ENCODE measurements around the gene ANGPTL2. TPM values are rescaled to one million over a fixed set of nuclear protein-coding genes. Genes with fewer than 3 reads are reported as not detected.

The ANGPTL2 gene
- polyA plus RNA-seq, 2 of the 4 experiments (the other 2 are of a cell fraction), result 0.06 TPM; not detected in 1

DNA sequence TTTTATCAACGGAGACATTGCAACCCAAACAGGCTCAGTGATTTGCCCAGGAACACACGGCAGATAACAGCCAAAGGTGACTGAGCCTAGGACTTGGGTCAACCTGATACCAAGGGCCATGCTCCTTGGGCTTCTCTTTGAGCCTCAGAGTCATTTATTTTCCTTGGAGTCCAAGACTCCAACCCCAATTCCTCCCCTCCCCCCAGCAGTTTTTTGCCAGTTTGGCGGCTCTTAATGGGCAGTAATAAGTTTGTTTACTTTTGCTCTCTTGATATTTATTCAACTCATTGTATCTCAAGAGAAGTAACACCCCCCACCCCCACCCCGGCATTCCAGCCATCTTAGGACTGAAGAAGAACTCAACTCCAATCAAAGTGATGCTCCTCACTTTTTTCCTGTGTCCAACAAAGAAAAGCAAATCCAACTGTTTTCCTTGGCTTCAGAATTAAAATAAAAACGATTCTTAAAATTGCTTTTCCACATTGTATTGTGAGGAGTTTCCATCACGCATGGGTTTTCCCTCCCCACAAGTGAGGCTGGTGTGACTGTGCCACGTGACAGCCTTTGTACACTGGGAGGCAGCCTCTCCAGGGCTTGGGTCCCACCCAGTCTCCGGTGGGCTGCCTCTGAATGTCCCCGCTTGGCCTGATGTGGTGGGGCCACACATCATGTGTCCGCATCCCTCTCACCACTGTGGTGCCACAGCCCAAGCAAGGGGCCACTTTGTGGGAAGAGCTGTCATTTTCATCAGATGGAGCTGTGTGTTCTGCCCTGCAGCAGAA is 9.1 kb downstream of the ANGPTL2 start (continued):
- TF ChIP-seq TP53 (CRISPR knock-in tag; IDR thresholded peaks at IDR 0.05), result no peak
- TF ChIP-seq, protein P1, sequence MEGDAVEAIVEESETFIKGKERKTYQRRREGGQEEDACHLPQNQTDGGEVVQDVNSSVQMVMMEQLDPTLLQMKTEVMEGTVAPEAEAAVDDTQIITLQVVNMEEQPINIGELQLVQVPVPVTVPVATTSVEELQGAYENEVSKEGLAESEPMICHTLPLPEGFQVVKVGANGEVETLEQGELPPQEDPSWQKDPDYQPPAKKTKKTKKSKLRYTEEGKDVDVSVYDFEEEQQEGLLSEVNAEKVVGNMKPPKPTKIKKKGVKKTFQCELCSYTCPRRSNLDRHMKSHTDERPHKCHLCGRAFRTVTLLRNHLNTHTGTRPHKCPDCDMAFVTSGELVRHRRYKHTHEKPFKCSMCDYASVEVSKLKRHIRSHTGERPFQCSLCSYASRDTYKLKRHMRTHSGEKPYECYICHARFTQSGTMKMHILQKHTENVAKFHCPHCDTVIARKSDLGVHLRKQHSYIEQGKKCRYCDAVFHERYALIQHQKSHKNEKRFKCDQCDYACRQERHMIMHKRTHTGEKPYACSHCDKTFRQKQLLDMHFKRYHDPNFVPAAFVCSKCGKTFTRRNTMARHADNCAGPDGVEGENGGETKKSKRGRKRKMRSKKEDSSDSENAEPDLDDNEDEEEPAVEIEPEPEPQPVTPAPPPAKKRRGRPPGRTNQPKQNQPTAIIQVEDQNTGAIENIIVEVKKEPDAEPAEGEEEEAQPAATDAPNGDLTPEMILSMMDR (IDR thresholded peaks at IDR 0.05), result no peak

- FAIRE-seq (no peak), DNase-seq (ENCODE audit: low read depth in 1 of 2, low spot score in 1 of 2) (no peak), ATAC-seq (no peak)
- TF ChIP-seq CHD4 (IDR thresholded peaks at IDR 0.05; ENCODE audit: borderline replicate concordance) (no peak), EHMT2 (IDR thresholded peaks at IDR 0.05; ENCODE audit: low read depth) (no peak), HOXB5 (CRISPR knock-in tag; IDR thresholded peaks at IDR 0.05) (no peak), MAFK (IDR thresholded peaks at IDR 0.05; ENCODE audit: partially characterized antibody) (no peak), CBX8 (IDR thresholded peaks at IDR 0.05) (no peak), ATOH8 (CRISPR knock-in tag; IDR thresholded peaks at IDR 0.05; ENCODE audit: low read depth) (no peak), RCOR1 (IDR thresholded peaks at IDR 0.05; ENCODE audit: low read depth, low read length) (no peak), REST (IDR thresholded peaks at IDR 0.05) (no peak), TFCP2L1 (CRISPR knock-in tag; IDR thresholded peaks at IDR 0.05) (no peak), JUNB (IDR thresholded peaks at IDR 0.05) (no peak)
- no peak overlapping the region for H3K4me2 ChIP-seq
- no peaks in the 10 kb centered on the region for H3K9me3 ChIP-seq
- POLR2A ChIA-PET, result no interaction called here
- CTCF ChIA-PET, result interaction anchor here (1.4 kb wide), 1 partner anchor 18 kb away, joined by 3 read pairs; no protein-coding TSS in a partner anchor
- H3K27ac ChIP-seq, result no peak overlapping the region
- H3K4me1 ChIP-seq, result peaks cover 14% of the 10 kb centered on the region; the same call in 2 of the 3 replicates
- WGBS (ENCODE audit: missing lambda C conversion rate), result 93% methylated on average over 3 of the region's 3 CpGs
- no peak overlapping the region for H3K4me3 ChIP-seq
These were observed 9.7 kb downstream of the ANGPTL2 start for GRCh38 chr9:127112735-127113161.

- ATAC-seq (no peak; a peak in 1 of 6 replicates), DNase-seq (ENCODE audit: low read depth in 1 of 2, low spot score in 1 of 2) (no peak), FAIRE-seq (no peak)
- peaks cover 14% of the 10 kb centered on the region; the same call in 2 of the 3 replicates for H3K4me1 ChIP-seq
- CTCF ChIA-PET, result interaction anchor here (1.4 kb wide), 1 partner anchor 19 kb away, joined by 3 read pairs; no protein-coding TSS in a partner anchor
- 74% methylated on average over 7 of the region's 7 CpGs for WGBS (ENCODE audit: missing lambda C conversion rate)
- no peak overlapping the region for H3K27ac ChIP-seq
- no peak overlapping the region for H3K4me2 ChIP-seq
- POLR2A ChIA-PET, result no interaction called here
- no peak overlapping the region for H3K4me3 ChIP-seq
- TF ChIP-seq HOXB5 (CRISPR knock-in tag; IDR thresholded peaks at IDR 0.05) (no peak), TP53 (CRISPR knock-in tag; IDR thresholded peaks at IDR 0.05) (no peak), EP300 (IDR thresholded peaks at IDR 0.05) (no peak), RCOR1 (IDR thresholded peaks at IDR 0.05; ENCODE audit: low read depth, low read length) (no peak), RARB (CRISPR knock-in tag; IDR thresholded peaks at IDR 0.05) (no peak), ZFP36 (IDR thresholded peaks at IDR 0.05; ENCODE audit: borderline replicate concordance, partially characterized antibody) (no peak), JUN (IDR thresholded peaks at IDR 0.05) (no peak), ZC3H11A (IDR thresholded peaks at IDR 0.05) (no peak)
- TF ChIP-seq, protein P2, sequence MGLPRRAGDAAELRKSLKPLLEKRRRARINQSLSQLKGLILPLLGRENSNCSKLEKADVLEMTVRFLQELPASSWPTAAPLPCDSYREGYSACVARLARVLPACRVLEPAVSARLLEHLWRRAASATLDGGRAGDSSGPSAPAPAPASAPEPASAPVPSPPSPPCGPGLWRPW (IDR thresholded peaks at IDR 0.05), result no peak
- TF ChIP-seq, protein P3, sequence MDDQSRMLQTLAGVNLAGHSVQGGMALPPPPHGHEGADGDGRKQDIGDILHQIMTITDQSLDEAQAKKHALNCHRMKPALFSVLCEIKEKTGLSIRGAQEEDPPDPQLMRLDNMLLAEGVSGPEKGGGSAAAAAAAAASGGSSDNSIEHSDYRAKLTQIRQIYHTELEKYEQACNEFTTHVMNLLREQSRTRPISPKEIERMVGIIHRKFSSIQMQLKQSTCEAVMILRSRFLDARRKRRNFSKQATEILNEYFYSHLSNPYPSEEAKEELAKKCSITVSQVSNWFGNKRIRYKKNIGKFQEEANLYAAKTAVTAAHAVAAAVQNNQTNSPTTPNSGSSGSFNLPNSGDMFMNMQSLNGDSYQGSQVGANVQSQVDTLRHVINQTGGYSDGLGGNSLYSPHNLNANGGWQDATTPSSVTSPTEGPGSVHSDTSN (IDR thresholded peaks at IDR 0.05), result no peak
- H3K9me3 ChIP-seq, result no peaks in the 10 kb centered on the region
These were observed 10.4 kb downstream of the ANGPTL2 start for GRCh38 chr9:127112056-127112455.

Measured in A549 (cell line).